PFSK-1 (cell line): Measurements from ENCODE around the gene VPS16.

ENCODE experiments used
- FOXP2 ChIP-seq: optimal IDR thresholded peaks from 2 replicates; pipeline ENCODE3; 2011; ENCODE audit warnings: borderline replicate concordance, control low read depth, inconsistent platforms; ENCODE audit not compliant: insufficient read depth; ENCODE audit errors: extremely low read length, extremely low read depth
- TAF1 ChIP-seq: IDR thresholded peaks from 2 replicates; pipeline ENCODE4 v1.6.1; 2012; ENCODE audit warnings: low read length, control low read depth, borderline replicate concordance; ENCODE audit not compliant: insufficient read depth

GRCh38 chr20:2793471-2793870, 47.1 kb upstream of the VPS16 start:
- no peak for TF ChIP-seq FOXP2
- TF ChIP-seq TAF1 = no peak
